Activated CD4-positive, alpha-beta T cell treated with anti-CD3 and anti-CD28 coated beads, Interleukin-2, amount 50 U/mL, for 16 hours (primary cell): Measurements from ENCODE around the gene MRPL34.

ENCODE experiments used
- DNase-seq: peaks from one replicate; pipeline ENCODE4 v3.0.0-alpha.2; 2020

The MRPL34 gene

DNA sequence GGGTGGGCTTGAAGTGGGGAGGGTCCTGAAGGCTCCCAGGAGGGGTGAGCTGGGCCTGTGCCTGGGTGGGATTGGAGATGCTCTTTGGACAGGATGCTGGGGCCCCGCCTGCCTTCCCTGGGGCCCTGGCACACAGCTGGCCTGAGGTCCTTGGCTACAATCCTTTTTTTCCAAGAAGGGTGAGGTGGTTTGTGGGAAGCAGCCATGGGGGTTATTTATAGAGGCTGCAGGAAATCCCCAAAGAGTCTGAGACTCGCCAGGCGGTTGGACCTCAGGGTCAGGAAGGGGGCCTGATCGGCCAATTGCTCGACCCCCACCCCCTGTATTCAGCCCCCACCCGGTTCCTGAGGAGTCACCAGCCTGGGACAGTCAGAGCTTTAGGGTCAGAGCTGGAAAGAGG, 41.7 kb downstream of the MRPL34 start:
- DNase-seq: no peak

GRCh38 chr19:17347877-17348276, 42.2 kb downstream of the MRPL34 start:
- no peak for DNase-seq

GRCh38 chr19:17348700-17349099, 43.0 kb downstream of the MRPL34 start:
- no peak for DNase-seq

GRCh38 chr19:17351815-17352435, 46.3 kb downstream of the MRPL34 start:
- DNase-seq: no peak

DNA sequence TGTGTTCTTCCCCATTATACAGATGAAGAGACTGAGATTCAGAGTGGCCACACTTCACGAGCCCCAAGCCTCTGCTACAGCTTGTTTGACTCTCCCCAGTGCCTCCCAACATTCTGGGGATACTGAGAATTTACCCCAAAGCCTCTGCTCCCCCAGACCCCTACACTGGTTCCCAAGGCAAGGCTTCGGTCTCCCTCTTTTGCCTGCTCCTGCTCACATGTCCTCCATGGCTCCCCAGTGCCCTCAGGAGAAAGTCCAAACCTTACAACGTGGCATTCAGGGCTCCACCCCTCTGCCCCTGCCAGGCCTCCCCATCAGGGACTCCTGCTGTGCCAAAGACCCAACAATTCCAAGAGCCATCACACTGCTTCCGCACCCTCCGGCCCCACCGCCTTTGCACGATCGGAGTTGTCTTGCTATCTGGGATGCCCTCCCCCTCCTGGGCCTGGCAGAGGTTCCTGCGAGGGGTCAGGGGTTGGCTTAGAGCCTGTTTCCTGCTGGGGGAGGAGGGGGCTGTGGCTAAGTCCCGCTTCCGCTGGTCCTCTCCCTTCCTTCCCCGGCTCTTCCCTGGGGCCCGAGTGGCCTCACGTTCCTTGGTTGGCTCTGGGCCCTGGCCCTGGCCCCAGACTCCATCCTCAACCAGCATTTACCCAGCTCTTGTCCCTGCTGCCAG, 47.1 kb downstream of the MRPL34 start:
- DNase-seq: no peak

- no peak for DNase-seq
Measured at GRCh38 chr19:17353386-17353785, 47.7 kb downstream of the MRPL34 start.
